ENCODE data around the gene ACE.

DNA sequence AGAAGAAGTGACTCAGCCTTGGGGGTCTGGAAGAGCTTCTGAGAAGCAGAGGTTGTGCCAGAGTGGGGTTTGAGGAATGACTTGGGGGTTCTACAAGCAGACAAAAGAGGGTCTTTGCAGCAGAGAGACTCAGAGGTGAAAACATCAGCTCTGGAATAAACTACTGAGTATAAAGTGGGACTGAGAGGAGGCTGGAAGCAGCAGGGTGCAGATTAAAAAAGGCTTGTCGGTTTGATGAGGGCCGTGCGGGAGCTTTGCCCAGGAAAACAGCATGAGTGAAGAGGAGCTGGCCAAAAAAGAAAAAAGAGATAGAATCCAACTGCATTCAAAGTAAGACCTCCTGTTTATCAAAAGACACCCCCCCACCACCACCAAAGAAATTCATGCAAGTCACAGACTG lies 13.1 kb upstream of the ACE start:
- TF ChIP-seq CTCF (IDR thresholded peaks at IDR 0.05 in 4 of 5, conservative IDR thresholded peaks at IDR 0.05 in 1 of 5) (no peak), POLR2A (IDR thresholded peaks at IDR 0.05) (no peak)

Data from gastrocnemius medialis (tissue), 4 donors.